ENCODE results near the gene KIF12. TPM values are rescaled to one million over a fixed set of nuclear protein-coding genes. Genes with fewer than 3 reads are reported as not detected.
A peak's percentile ranks its signal among the peaks of the same experiment; 100 is the strongest.

KIF12 gene
- total RNA-seq, 1 donor from 2014 or later: not detected

- no peak for DNase-seq (ENCODE audit: low read depth, low spot score)
- no peak overlapping the region for H3K4me3 Mint-ChIP-seq
- no peaks in the 10 kb centered on the region for H3K36me3 Mint-ChIP-seq (ENCODE audit: low read depth)
- peaks cover 3% of the 10 kb centered on the region for H3K27me3 Mint-ChIP-seq (ENCODE audit: low read depth)
- peaks cover 24% of the 10 kb centered on the region for H3K4me1 Mint-ChIP-seq
- H3K9me3 Mint-ChIP-seq: no peaks in the 10 kb centered on the region
- H3K27ac Mint-ChIP-seq (ENCODE audit: unreplicated experiment): no peak overlapping the region
- no peak for TF ChIP-seq CTCF (conservative IDR thresholded peaks at IDR 0.05)
These were observed 23.3 kb upstream of the KIF12 start for GRCh38 chr9:114122136-114123027.

GRCh38 chr9:114121227-114122135 is 22.4 kb upstream of the KIF12 start:
- Mint-ChIP-seq H3K36me3 (ENCODE audit: low read depth) (no peaks in the 10 kb centered on the region), H3K4me1 (peaks cover 29% of the 10 kb centered on the region), H3K27me3 (ENCODE audit: low read depth) (peaks cover 3% of the 10 kb centered on the region), H3K27ac (ENCODE audit: unreplicated experiment) (peak overlapping the region; percentile 53), H3K9me3 (no peaks in the 10 kb centered on the region), H3K4me3 (no peak overlapping the region)
- TF ChIP-seq CTCF (conservative IDR thresholded peaks at IDR 0.05): no peak
- no peak for DNase-seq (ENCODE audit: low read depth, low spot score)

GRCh38 chr9:114120192-114121014 is 21.3 kb upstream of the KIF12 start:
- no peak for DNase-seq (ENCODE audit: low read depth, low spot score)
- no peak overlapping the region for H3K4me3 Mint-ChIP-seq
- no peaks in the 10 kb centered on the region for H3K36me3 Mint-ChIP-seq (ENCODE audit: low read depth)
- H3K27me3 Mint-ChIP-seq (ENCODE audit: low read depth): peaks cover 3% of the 10 kb centered on the region
- no peaks in the 10 kb centered on the region for H3K9me3 Mint-ChIP-seq
- TF ChIP-seq CTCF (conservative IDR thresholded peaks at IDR 0.05): no peak
- peaks cover 30% of the 10 kb centered on the region for H3K4me1 Mint-ChIP-seq
- H3K27ac Mint-ChIP-seq (ENCODE audit: unreplicated experiment): no peak overlapping the region

- no peaks in the 10 kb centered on the region for H3K36me3 Mint-ChIP-seq (ENCODE audit: low read depth)
- H3K4me1 Mint-ChIP-seq: peaks cover 29% of the 10 kb centered on the region
- no peaks in the 10 kb centered on the region for H3K9me3 Mint-ChIP-seq
- H3K27me3 Mint-ChIP-seq (ENCODE audit: low read depth): peaks cover 3% of the 10 kb centered on the region
- H3K4me3 Mint-ChIP-seq: no peak overlapping the region
- DNase-seq (ENCODE audit: low read depth, low spot score): no peak
- TF ChIP-seq CTCF (conservative IDR thresholded peaks at IDR 0.05): no peak
- no peak overlapping the region for H3K27ac Mint-ChIP-seq (ENCODE audit: unreplicated experiment)
These were observed 20.4 kb upstream of the KIF12 start for GRCh38 chr9:114119242-114120191.

All from neural crest cell (in vitro differentiated cells).